ENCODE data around the gene DNAH8. TPM values are rescaled to one million over a fixed set of nuclear protein-coding genes. Genes with fewer than 3 reads are reported as not detected.

Gene DNAH8
- total and polyA plus RNA-seq, 2 donors from 2014 or later = 0.50 TPM; not detected in 1

GRCh38 chr6:38784506-38785235, 69.6 kb downstream of the DNAH8 start:
- TF ChIP-seq CTCF (IDR thresholded peaks at IDR 0.05; ENCODE audit: borderline replicate concordance, extremely low read depth, insufficient read depth) = no peak
- H3K27me3 ChIP-seq (ENCODE audit: control insufficient read depth, insufficient read depth, low read length) = no peaks in the 10 kb centered on the region

GRCh38 chr6:38786486-38786885, 71.4 kb downstream of the DNAH8 start:
- TF ChIP-seq CTCF (IDR thresholded peaks at IDR 0.05; ENCODE audit: borderline replicate concordance, extremely low read depth, insufficient read depth) = no peak
- H3K27me3 ChIP-seq (ENCODE audit: control insufficient read depth, insufficient read depth, low read length) = no peaks in the 10 kb centered on the region
- no peaks in the 10 kb centered on the region for H3K4me1 ChIP-seq (ENCODE audit: control insufficient read depth in 2 of 3, insufficient read depth in 2 of 3, low read depth in 1 of 3, low read length in 3 of 3)
- FAIRE-seq = no peak
- no peaks in the 10 kb centered on the region for H3K36me3 ChIP-seq (ENCODE audit: control insufficient read depth in 2 of 3, insufficient read depth in 3 of 3, low read length in 3 of 3)
- no peak for DNase-seq
- H3K9me3 ChIP-seq (ENCODE audit: control insufficient read depth in 2 of 3, insufficient read depth in 1 of 3, low read length in 3 of 3) = no peaks in the 10 kb centered on the region
- H3K27ac ChIP-seq (ENCODE audit: low read depth in 2 of 2, low read length in 2 of 2) = no peak overlapping the region
- H3K4me3 ChIP-seq (ENCODE audit: low read length in 3 of 3) = no peak overlapping the region
- H3K9ac ChIP-seq (ENCODE audit: low read length in 3 of 3) = no peak overlapping the region
- intact Hi-C loops (cut with DNase I) = no loop called here

More at GRCh38 chr6:38784506-38785235, 69.6 kb downstream of the DNAH8 start:
- DNase-seq (no peak), FAIRE-seq (no peak)
- Histone ChIP-seq H3K4me1 (ENCODE audit: control insufficient read depth in 2 of 3, insufficient read depth in 2 of 3, low read depth in 1 of 3, low read length in 3 of 3) (no peaks in the 10 kb centered on the region), H3K9me3 (ENCODE audit: control insufficient read depth in 2 of 3, insufficient read depth in 1 of 3, low read length in 3 of 3) (no peaks in the 10 kb centered on the region), H3K36me3 (ENCODE audit: control insufficient read depth in 2 of 3, insufficient read depth in 3 of 3, low read length in 3 of 3) (no peaks in the 10 kb centered on the region), H3K9ac (ENCODE audit: low read length in 3 of 3) (no peak overlapping the region), H3K4me3 (ENCODE audit: low read length in 3 of 3) (no peak overlapping the region), H3K27ac (ENCODE audit: low read depth in 2 of 2, low read length in 2 of 2) (no peak overlapping the region)
- intact Hi-C loops (cut with DNase I) = no loop called here

GRCh38 chr6:38789256-38789655, 74.1 kb downstream of the DNAH8 start:
- H3K4me1 ChIP-seq (ENCODE audit: control insufficient read depth in 2 of 3, insufficient read depth in 2 of 3, low read depth in 1 of 3, low read length in 3 of 3) = no peaks in the 10 kb centered on the region
- no peaks in the 10 kb centered on the region for H3K9me3 ChIP-seq (ENCODE audit: control insufficient read depth in 2 of 3, insufficient read depth in 1 of 3, low read length in 3 of 3)
- intact Hi-C loops (cut with DNase I) = no loop called here
- H3K4me3 ChIP-seq (ENCODE audit: low read length in 3 of 3) = no peak overlapping the region
- no peaks in the 10 kb centered on the region for H3K27me3 ChIP-seq (ENCODE audit: control insufficient read depth, insufficient read depth, low read length)
- H3K9ac ChIP-seq (ENCODE audit: low read length in 3 of 3) = no peak overlapping the region
- DNase-seq = no peak
- no peak for TF ChIP-seq CTCF (IDR thresholded peaks at IDR 0.05; ENCODE audit: borderline replicate concordance, extremely low read depth, insufficient read depth)
- H3K36me3 ChIP-seq (ENCODE audit: control insufficient read depth in 2 of 3, insufficient read depth in 3 of 3, low read length in 3 of 3) = no peaks in the 10 kb centered on the region
- no peak overlapping the region for H3K27ac ChIP-seq (ENCODE audit: low read depth in 2 of 2, low read length in 2 of 2)
- no peak for FAIRE-seq

Measured in kidney (tissue), 14 donors.